MM.1S (cell line): ENCODE measurements around the gene BSN.

Experiments
- DNase-seq: peaks from one replicate; pipeline ENCODE4 v3.0.0-alpha.2; 2015
- H2AFZ ChIP-seq: fragments of 300-600 bp; sonication (generic); 2 replicates; pipeline ENCODE4 v1.6.0; 2016; ENCODE audit warnings: antibody characterized with exemption, low read length
- H3F3A ChIP-seq: fragments of 300-600 bp; sonication (generic); 2 replicates; pipeline ENCODE4 v1.6.1; 2016; ENCODE audit warnings: mild to moderate bottlenecking, antibody characterized with exemption, low read length, moderate library complexity, mixed read lengths; ENCODE audit not compliant: insufficient read depth
- H3K27ac ChIP-seq: fragments of 300-600 bp; sonication (generic); 2 replicates; pipeline ENCODE4 v1.5.1; 2016; ENCODE audit warnings: mild to moderate bottlenecking, low read length
- H3K27me3 ChIP-seq: fragments of 300-600 bp; sonication (generic); replicated peaks from 2 replicates; pipeline ENCODE4 v1.6.0; 2016; ENCODE audit warnings: low read length; ENCODE audit not compliant: insufficient read depth
- H3K36me3 ChIP-seq: fragments of 300-600 bp; sonication (generic); replicated peaks from 2 replicates; pipeline ENCODE4 v1.6.1; 2016; ENCODE audit warnings: mild to moderate bottlenecking, low read length, mixed read lengths; ENCODE audit not compliant: insufficient read depth
- H3K4me1 ChIP-seq: fragments of 300-600 bp; sonication (generic); 2 replicates; pipeline ENCODE4 v1.6.1; 2016; ENCODE audit warnings: low read length, mixed read lengths
- H3K4me2 ChIP-seq: fragments of 300-600 bp; sonication (generic); 2 replicates; pipeline ENCODE4 v1.6.0; 2016; ENCODE audit warnings: low read depth, low read length
- H3K4me3 ChIP-seq: fragments of 300-600 bp; sonication (generic); 2 replicates; pipeline ENCODE4 v1.5.1; 2016; ENCODE audit warnings: low read length, mixed read lengths
- H3K79me2 ChIP-seq: fragments of 300-600 bp; sonication (generic); 2 replicates; pipeline ENCODE4 v1.6.1; 2016; ENCODE audit warnings: mixed run types, low read length, mixed read lengths
- H3K9ac ChIP-seq: fragments of 300-600 bp; sonication (generic); 2 replicates; pipeline ENCODE4 v1.6.1; 2016; ENCODE audit warnings: low read length, mixed read lengths
- H3K9me2 ChIP-seq: fragments of 300-600 bp; sonication (generic); replicated peaks from 2 replicates; pipeline ENCODE4 v1.6.1; 2016; ENCODE audit warnings: mild to moderate bottlenecking, low read length, mixed read lengths; ENCODE audit not compliant: insufficient read depth
- H3K9me3 ChIP-seq: fragments of 300-600 bp; sonication (generic); replicated peaks from 2 replicates; pipeline ENCODE4 v1.6.1; 2016; ENCODE audit warnings: mild to moderate bottlenecking, low read length, mixed read lengths; ENCODE audit not compliant: insufficient read depth
- H4K20me1 ChIP-seq: fragments of 300-600 bp; sonication (generic); 2 replicates; pipeline ENCODE4 v1.6.1; 2016; ENCODE audit warnings: mild to moderate bottlenecking, low read length, moderate library complexity, mixed read lengths; ENCODE audit not compliant: insufficient read depth
- CTCF ChIP-seq: fragments of 300-600 bp; sonication (generic); IDR thresholded peaks from 2 replicates; pipeline ENCODE4 v1.5.1; 2016; ENCODE audit warnings: antibody characterized with exemption, low read length, mixed read lengths
- EZH2 ChIP-seq: fragments of 300-600 bp; sonication (generic); optimal IDR thresholded peaks from 2 replicates; pipeline ENCODE3; 2017; ENCODE audit warnings: low read depth, mild to moderate bottlenecking, antibody characterized with exemption, low read length, mixed read lengths
- EZH2phosphoT487 ChIP-seq: fragments of 300-600 bp; sonication (generic); IDR thresholded peaks from 2 replicates; pipeline ENCODE4 v1.6.1; 2018; ENCODE audit warnings: antibody characterized with exemption, low read length

The BSN gene

GRCh38 chr3:49626796-49627195, 72.5 kb downstream of the BSN start:
- H3K27me3 ChIP-seq, result no peaks in the 10 kb centered on the region
- no peaks in the 10 kb centered on the region for H3K4me1 ChIP-seq
- no peak overlapping the region for H3K9ac ChIP-seq
- no peaks in the 10 kb centered on the region for H4K20me1 ChIP-seq
- no peak overlapping the region for H3K4me2 ChIP-seq
- no peak overlapping the region for H3K4me3 ChIP-seq
- no peaks in the 10 kb centered on the region for H3K9me3 ChIP-seq
- H3K9me2 ChIP-seq, result no peaks in the 10 kb centered on the region
- no peak overlapping the region for H3K27ac ChIP-seq
- H3K79me2 ChIP-seq, result no peaks in the 10 kb centered on the region
- no peaks in the 10 kb centered on the region for H3K36me3 ChIP-seq
- H3F3A ChIP-seq, result no peaks in the 10 kb centered on the region
- TF ChIP-seq EZH2phosphoT487 (no peak), EZH2 (no peak), CTCF (no peak)
- H2AFZ ChIP-seq, result no peak overlapping the region
- DNase-seq, result no peak

- Histone ChIP-seq H3K27ac (no peak overlapping the region), H4K20me1 (no peaks in the 10 kb centered on the region), H3K79me2 (no peaks in the 10 kb centered on the region), H3F3A (no peaks in the 10 kb centered on the region), H3K9me3 (no peaks in the 10 kb centered on the region), H3K36me3 (no peaks in the 10 kb centered on the region), H3K4me3 (no peak overlapping the region), H3K9ac (no peak overlapping the region), H3K4me2 (no peak overlapping the region), H2AFZ (no peak overlapping the region), H3K4me1 (no peaks in the 10 kb centered on the region), H3K27me3 (no peaks in the 10 kb centered on the region), H3K9me2 (no peaks in the 10 kb centered on the region)
- no peak for TF ChIP-seq EZH2
- TF ChIP-seq EZH2phosphoT487, result no peak
- TF ChIP-seq CTCF, result no peak
- no peak for DNase-seq
Observed at GRCh38 chr3:49627634-49628033, 73.4 kb downstream of the BSN start.

GRCh38 chr3:49628249-49628648, 74.0 kb downstream of the BSN start:
- Histone ChIP-seq H3K79me2 (no peaks in the 10 kb centered on the region), H3K9me3 (no peaks in the 10 kb centered on the region), H3K9me2 (no peaks in the 10 kb centered on the region), H3K4me1 (no peaks in the 10 kb centered on the region), H3K27ac (no peak overlapping the region), H3F3A (no peaks in the 10 kb centered on the region), H3K36me3 (no peaks in the 10 kb centered on the region), H2AFZ (no peak overlapping the region), H3K4me2 (no peak overlapping the region), H4K20me1 (no peaks in the 10 kb centered on the region), H3K27me3 (no peaks in the 10 kb centered on the region), H3K4me3 (no peak overlapping the region), H3K9ac (no peak overlapping the region)
- TF ChIP-seq EZH2phosphoT487 (no peak), CTCF (no peak), EZH2 (no peak)
- no peak for DNase-seq
